Measurements from ENCODE around the gene TELO2.

TELO2 gene

GRCh38 chr16:1498899-1499676 lies 5.9 kb downstream of the TELO2 start:
- DNase-seq (ENCODE audit: low spot score): no peak

GRCh38 chr16:1499756-1500464 lies 6.8 kb downstream of the TELO2 start:
- DNase-seq (ENCODE audit: low spot score): no peak

GRCh38 chr16:1500465-1501150 lies 7.4 kb downstream of the TELO2 start:
- no peak for DNase-seq (ENCODE audit: low spot score)

- no peak for DNase-seq (ENCODE audit: low spot score)
Observed at GRCh38 chr16:1501630-1502029, 8.5 kb downstream of the TELO2 start.

DNA sequence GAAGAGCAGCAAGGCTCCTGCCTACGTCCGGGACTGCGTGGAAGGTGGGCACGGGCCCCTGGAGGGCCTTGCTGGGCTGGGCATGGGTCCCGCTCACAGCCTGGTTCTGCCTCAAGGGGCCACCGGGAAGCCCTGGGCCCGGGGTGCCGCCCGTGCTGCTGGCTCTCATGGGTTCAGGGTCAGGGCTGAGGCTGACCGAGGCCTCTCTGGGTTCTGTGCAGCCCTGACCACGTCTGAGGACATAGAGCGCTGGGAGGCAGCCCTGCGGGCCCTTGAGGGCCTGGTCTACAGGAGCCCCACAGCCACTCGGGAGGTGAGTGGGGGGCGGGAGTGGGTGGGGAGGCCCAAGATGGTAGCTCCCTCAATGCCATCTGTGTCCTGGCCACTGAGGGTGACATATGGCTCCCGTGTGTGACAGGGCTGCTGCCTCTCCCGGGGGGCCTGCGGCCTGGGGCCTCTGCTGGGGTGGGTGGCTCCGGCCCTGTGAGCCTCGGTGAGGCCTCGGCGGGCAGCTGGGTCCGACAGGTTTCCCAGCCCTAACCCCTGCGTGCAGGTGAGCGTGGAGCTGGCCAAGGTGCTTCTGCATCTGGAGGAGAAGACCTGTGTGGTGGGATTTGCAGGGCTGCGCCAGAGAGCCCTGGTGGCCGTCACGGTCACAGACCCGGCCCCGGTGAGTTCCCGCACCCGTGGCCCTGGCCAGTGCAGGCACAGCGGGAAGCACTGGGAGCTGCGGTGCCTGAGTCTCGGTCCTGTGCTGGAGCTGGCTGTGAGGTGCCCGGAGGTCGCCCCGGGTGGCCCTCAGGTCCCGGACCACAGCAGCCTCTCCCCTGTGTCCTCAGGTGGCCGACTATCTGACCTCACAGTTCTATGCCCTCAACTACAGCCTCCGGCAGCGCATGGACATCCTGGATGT lies 9.2 kb downstream of the TELO2 start:
- DNase-seq (ENCODE audit: low spot score): no peak

GRCh38 chr16:1503110-1503955 lies 10.2 kb downstream of the TELO2 start:
- no peak for DNase-seq (ENCODE audit: low spot score)

DNA sequence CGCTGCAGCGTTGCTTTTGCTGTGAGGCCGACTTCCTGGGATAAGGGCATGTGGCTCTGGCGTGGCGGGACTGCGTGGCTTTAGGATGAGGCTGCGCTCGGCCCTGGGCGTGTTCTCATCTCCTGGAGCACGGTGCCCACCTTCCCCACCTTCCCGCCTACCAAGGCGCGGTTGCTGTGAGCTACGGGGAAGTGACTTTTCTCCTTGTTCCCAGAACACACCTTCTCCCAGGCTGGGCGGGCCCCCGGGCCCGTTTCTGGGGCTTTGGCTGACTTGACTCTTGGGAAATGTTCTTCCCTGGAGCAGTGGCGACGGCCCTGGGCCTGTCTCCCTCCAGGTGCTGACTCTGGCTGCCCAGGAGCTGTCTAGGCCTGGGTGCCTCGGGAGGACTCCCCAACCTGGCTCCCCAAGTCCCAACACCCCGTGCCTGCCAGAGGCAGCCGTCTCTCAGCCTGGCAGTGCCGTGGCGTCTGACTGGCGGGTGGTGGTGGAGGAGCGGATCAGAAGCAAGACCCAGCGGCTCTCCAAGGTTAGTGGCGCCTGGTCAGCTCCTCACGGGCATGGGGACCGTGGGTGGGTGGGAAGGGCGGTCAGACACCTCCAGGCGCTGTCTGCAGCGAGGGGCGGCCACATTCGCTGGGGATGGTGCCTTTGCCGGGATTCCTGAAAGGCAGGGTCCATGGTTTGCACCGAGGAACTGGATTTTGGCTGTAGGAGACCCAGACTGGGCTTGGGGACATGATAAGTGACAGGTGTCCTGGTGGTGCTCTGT lies 12.1 kb downstream of the TELO2 start:
- DNase-seq (ENCODE audit: low spot score): no peak

- no peak for DNase-seq (ENCODE audit: low spot score)
Observed at GRCh38 chr16:1505912-1506311, 12.8 kb downstream of the TELO2 start.

DNA sequence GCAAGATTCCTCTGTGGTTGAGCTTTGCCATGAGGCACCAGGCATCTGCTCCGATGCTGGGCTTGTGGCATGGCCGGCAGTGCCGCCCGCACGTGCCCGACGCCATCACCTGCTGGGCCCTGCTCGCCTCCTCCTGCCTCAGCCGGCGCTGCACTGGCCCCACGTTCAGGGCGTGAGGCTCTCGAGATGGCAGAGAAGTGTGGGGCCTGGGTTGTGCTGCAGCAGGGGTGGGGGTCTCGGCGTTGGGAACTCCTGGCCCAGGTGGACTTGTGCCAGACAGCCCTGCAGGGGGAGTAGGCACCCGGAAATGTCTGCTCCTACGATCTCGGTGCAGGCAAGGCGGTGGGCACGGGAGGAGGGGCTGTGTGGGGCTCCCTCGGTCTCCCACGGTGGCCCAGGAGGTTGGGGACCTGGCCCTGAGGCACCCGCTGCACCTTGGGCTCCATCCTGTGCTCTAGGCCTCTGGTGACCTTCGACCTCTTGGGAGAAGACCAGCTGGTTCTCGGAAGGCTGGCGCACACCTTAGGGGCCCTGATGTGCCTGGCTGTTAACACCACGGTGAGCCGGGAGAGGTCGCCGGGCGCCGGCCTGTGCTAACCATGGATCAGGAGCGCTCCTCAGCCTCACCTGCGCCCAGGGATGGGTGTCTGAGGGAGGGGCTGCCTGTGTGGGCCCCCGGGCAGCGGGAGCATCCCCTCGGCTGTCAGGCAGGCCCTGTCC lies 13.5 kb downstream of the TELO2 start:
- no peak for DNase-seq (ENCODE audit: low spot score)

GRCh38 chr16:1508494-1509187 lies 15.5 kb downstream of the TELO2 start:
- no peak for DNase-seq (ENCODE audit: low spot score)

- no peak for DNase-seq (ENCODE audit: low spot score)
Observed at GRCh38 chr16:1509307-1510221, 16.4 kb downstream of the TELO2 start.

DNA sequence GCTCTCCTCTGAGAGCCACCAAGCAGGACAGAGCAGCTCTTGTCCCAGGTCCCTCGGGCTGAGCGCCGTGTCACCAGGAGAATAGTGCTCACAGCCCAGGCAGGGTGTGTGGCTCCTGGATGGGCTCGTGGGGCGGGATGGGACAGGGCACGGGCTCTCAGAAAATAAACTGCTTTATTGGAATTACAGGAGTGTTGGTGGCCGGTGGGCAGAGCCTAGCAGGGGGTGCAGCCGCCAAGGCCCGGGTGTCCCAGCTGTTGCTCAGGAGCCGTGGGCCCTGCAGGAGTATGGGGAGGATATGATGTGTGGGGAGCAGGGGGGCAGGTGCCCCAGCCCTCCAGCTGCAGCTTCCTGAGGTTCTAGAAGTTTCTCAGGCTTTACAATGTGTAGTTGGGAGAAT lies 17.1 kb downstream of the TELO2 start:
- no peak for DNase-seq (ENCODE audit: low spot score)

- no peak for DNase-seq (ENCODE audit: low spot score)
Observed at GRCh38 chr16:1510941-1511351, 17.8 kb downstream of the TELO2 start.

DNA sequence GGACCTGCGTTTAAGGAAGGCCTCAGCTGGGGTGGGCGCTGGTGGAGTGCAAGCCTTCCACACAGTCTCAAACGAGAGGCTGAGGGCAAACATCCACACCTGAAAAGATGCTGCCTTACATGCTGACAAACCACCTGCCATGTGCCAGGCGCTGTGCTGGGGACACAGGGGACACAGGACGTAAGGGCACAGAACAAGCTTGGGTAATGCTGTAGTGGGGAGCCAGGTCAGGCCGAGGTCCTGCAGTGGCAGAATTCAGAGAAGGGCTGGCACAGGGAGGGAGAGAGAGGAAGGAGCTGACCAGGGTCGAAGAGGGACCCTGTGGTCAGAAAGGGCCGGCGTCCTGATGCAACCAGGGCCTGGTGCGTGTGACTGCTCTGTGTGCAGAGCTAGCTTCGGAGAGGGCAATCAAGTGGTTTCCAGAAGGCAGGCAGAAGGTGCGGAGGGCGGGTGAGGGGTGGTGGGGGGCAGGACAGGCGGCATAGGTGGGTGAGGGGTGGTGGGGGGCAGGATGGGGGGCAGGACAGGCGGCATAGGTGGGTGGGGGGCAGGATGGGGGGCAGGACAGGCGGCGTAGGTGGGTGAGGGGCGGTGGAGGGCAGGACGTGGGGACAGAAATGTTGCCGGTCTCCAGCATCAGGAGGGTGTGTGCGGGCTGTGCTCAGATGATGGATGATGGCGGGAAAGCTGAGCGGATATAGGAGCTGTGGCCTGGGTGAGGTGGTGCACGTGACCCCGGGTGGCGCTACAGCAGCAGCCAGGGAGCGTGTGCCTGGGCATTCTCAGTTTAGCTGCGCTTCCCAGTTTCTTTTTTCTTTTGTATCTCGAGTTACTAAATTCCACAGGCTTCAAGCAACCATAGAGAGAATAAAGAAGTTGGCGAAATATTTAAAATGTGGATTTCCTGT lies 18.8 kb downstream of the TELO2 start:
- no peak for DNase-seq (ENCODE audit: low spot score)

GRCh38 chr16:1512774-1513173 lies 19.6 kb downstream of the TELO2 start:
- DNase-seq (ENCODE audit: low spot score): no peak

GRCh38 chr16:1514507-1514906 lies 21.3 kb downstream of the TELO2 start:
- DNase-seq (ENCODE audit: low spot score): no peak

DNA sequence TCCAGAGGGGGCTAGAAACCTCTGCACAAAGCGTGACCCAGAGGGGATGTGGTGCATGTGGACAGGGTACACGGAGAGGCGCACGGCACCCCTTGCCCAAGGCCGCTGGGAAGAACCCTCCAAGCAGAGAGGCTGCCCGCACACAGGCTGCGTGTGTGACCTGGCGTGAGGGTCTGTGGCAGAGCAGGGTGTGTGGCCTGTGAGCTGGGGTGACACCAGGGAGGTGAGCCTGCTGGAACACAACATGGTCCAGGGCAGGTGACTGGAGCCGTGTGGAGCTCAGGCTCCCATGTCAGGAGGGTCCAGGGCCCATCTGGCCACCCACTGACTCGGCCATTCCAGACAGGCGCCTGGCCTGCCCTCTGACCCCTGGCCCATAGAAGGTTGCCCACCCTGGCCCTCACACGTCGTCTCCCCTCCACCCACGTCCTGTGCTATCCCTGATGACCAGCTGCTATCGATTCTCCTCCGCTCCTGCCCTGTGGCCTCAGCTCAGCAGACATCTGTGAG lies 25.5 kb downstream of the TELO2 start:
- DNase-seq (ENCODE audit: low spot score): no peak
